ENCODE data around the gene LAMA2. TPM values are rescaled to one million over a fixed set of nuclear protein-coding genes. Genes with fewer than 3 reads are reported as not detected.

LAMA2 gene
- polyA plus RNA-seq, 1 donor from 2014 or later = 2.5 TPM

DNA sequence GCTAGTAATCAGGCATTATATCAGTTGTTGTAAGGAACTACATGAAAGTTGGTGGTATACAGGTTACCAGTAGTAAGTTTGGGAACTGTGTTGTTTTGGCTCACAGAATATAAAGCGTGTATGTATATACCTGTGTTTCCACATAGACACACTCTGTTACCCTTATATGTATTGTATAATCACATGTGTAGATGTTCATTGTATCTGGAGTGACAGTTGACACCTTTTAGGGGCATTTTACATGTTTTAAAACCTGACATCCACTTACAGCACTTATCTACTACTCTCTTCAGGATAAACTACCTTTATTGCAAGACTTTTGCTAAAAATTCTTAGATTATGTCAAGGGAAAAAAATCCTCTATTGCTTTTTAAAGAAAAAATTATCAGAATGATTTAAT is 228.9 kb downstream of the LAMA2 start:
- no peak overlapping the region for H3K4me2 ChIP-seq (ENCODE audit: low read length)
- H3K27ac ChIP-seq (ENCODE audit: low read length) = no peak overlapping the region
- H3K36me3 ChIP-seq (ENCODE audit: insufficient read depth, low read length) = no peaks in the 10 kb centered on the region
- no peaks in the 10 kb centered on the region for H3K79me2 ChIP-seq (replicated peaks; ENCODE audit: insufficient read depth, low read length)
- no peak overlapping the region for H3K4me3 ChIP-seq (ENCODE audit: low read length)
- H3F3A ChIP-seq (ENCODE audit: insufficient read depth, low read length, poor library complexity, severe bottlenecking) = no peaks in the 10 kb centered on the region
- H3K9ac ChIP-seq (ENCODE audit: low read length) = no peak overlapping the region
- H2AFZ ChIP-seq (ENCODE audit: low read depth, low read length) = no peak overlapping the region
- no peaks in the 10 kb centered on the region for H3K9me3 ChIP-seq (ENCODE audit: low read length)
- TF ChIP-seq MXI1 (conservative IDR thresholded peaks at IDR 0.05; ENCODE audit: poor library complexity, severe bottlenecking) (no peak), RAD21 (conservative IDR thresholded peaks at IDR 0.05) (no peak), POLR2AphosphoS5 (IDR thresholded peaks at IDR 0.05) (peak; percentile 71), TAF1 (IDR thresholded peaks at IDR 0.05; ENCODE audit: low read depth) (no peak), EP300 (conservative IDR thresholded peaks at IDR 0.05; ENCODE audit: poor library complexity, severe bottlenecking) (peak; percentile 82), EZH2 (IDR thresholded peaks at IDR 0.05; ENCODE audit: borderline replicate concordance, insufficient read depth, low read length, poor library complexity, severe bottlenecking) (no peak), SMC3 (conservative IDR thresholded peaks at IDR 0.05; ENCODE audit: poor library complexity) (no peak)
- TF ChIP-seq, protein P1, sequence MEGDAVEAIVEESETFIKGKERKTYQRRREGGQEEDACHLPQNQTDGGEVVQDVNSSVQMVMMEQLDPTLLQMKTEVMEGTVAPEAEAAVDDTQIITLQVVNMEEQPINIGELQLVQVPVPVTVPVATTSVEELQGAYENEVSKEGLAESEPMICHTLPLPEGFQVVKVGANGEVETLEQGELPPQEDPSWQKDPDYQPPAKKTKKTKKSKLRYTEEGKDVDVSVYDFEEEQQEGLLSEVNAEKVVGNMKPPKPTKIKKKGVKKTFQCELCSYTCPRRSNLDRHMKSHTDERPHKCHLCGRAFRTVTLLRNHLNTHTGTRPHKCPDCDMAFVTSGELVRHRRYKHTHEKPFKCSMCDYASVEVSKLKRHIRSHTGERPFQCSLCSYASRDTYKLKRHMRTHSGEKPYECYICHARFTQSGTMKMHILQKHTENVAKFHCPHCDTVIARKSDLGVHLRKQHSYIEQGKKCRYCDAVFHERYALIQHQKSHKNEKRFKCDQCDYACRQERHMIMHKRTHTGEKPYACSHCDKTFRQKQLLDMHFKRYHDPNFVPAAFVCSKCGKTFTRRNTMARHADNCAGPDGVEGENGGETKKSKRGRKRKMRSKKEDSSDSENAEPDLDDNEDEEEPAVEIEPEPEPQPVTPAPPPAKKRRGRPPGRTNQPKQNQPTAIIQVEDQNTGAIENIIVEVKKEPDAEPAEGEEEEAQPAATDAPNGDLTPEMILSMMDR (IDR thresholded peaks at IDR 0.05; ENCODE audit: poor library complexity, severe bottlenecking) = no peak
- TF ChIP-seq, protein P2, sequence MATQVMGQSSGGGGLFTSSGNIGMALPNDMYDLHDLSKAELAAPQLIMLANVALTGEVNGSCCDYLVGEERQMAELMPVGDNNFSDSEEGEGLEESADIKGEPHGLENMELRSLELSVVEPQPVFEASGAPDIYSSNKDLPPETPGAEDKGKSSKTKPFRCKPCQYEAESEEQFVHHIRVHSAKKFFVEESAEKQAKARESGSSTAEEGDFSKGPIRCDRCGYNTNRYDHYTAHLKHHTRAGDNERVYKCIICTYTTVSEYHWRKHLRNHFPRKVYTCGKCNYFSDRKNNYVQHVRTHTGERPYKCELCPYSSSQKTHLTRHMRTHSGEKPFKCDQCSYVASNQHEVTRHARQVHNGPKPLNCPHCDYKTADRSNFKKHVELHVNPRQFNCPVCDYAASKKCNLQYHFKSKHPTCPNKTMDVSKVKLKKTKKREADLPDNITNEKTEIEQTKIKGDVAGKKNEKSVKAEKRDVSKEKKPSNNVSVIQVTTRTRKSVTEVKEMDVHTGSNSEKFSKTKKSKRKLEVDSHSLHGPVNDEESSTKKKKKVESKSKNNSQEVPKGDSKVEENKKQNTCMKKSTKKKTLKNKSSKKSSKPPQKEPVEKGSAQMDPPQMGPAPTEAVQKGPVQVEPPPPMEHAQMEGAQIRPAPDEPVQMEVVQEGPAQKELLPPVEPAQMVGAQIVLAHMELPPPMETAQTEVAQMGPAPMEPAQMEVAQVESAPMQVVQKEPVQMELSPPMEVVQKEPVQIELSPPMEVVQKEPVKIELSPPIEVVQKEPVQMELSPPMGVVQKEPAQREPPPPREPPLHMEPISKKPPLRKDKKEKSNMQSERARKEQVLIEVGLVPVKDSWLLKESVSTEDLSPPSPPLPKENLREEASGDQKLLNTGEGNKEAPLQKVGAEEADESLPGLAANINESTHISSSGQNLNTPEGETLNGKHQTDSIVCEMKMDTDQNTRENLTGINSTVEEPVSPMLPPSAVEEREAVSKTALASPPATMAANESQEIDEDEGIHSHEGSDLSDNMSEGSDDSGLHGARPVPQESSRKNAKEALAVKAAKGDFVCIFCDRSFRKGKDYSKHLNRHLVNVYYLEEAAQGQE (IDR thresholded peaks at IDR 0.05; ENCODE audit: borderline replicate concordance) = no peak
- no peaks in the 10 kb centered on the region for H3K27me3 ChIP-seq (ENCODE audit: insufficient read depth, low read depth, low read length)
- no peaks in the 10 kb centered on the region for H3K9me2 ChIP-seq (ENCODE audit: insufficient read depth, low read length)
- no peaks in the 10 kb centered on the region for H4K20me1 ChIP-seq (ENCODE audit: insufficient read depth)

DNA sequence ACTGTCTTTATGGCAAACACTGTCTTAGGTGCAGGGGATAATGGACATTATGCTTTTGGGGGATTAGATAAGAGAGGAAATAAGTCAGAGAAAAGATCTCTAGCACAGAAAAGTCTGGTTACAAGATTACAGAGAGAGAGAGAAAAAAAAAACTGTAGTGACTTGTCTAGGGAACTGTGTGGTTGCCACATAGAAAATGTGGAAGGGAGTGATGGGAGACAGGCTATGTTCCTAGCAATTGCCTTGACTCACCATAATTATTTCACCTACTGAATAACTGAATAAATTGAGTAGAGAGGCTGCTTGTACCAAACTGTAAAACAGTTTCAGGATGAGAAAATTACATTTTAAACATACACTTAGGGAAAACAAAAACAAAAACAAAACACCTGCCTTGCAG is 229.7 kb downstream of the LAMA2 start:
- Histone ChIP-seq H2AFZ (ENCODE audit: low read depth, low read length) (no peak overlapping the region), H3K27ac (ENCODE audit: low read length) (peak overlapping the region; percentile 5), H3K36me3 (ENCODE audit: insufficient read depth, low read length) (no peaks in the 10 kb centered on the region), H3K27me3 (ENCODE audit: insufficient read depth, low read depth, low read length) (no peaks in the 10 kb centered on the region), H3K9me2 (ENCODE audit: insufficient read depth, low read length) (no peaks in the 10 kb centered on the region), H3K9ac (ENCODE audit: low read length) (no peak overlapping the region), H3F3A (ENCODE audit: insufficient read depth, low read length, poor library complexity, severe bottlenecking) (no peaks in the 10 kb centered on the region), H3K4me3 (ENCODE audit: low read length) (no peak overlapping the region), H3K79me2 (replicated peaks; ENCODE audit: insufficient read depth, low read length) (no peaks in the 10 kb centered on the region), H3K9me3 (ENCODE audit: low read length) (no peaks in the 10 kb centered on the region), H4K20me1 (ENCODE audit: insufficient read depth) (no peaks in the 10 kb centered on the region), H3K4me2 (ENCODE audit: low read length) (peak overlapping the region; percentile 20)
- TF ChIP-seq, protein P1 (IDR thresholded peaks at IDR 0.05; ENCODE audit: poor library complexity, severe bottlenecking) = no peak
- TF ChIP-seq POLR2AphosphoS5 (IDR thresholded peaks at IDR 0.05) = peak; percentile 19
